ENCODE measurements around the gene BBS7. TPM values are rescaled to one million over a fixed set of nuclear protein-coding genes. Genes with fewer than 3 reads are reported as not detected.

The BBS7 gene
- total RNA-seq, 1 donor from 2014 or later: 20.4 TPM

GRCh38 chr4:121799208-121799823 lies 71.0 kb downstream of the BBS7 start:
- Mint-ChIP-seq H3K4me3 (ENCODE audit: unreplicated experiment) (no peak overlapping the region), H3K4me1 (ENCODE audit: unreplicated experiment) (peaks cover 15% of the 10 kb centered on the region), H3K27ac (ENCODE audit: unreplicated experiment) (no peak overlapping the region), H3K9me3 (ENCODE audit: unreplicated experiment) (no peaks in the 10 kb centered on the region), H3K27me3 (ENCODE audit: unreplicated experiment) (peaks cover 5% of the 10 kb centered on the region), H3K36me3 (ENCODE audit: low read depth, unreplicated experiment) (no peaks in the 10 kb centered on the region)
- DNase-seq (ENCODE audit: low spot score): no peak
- TF ChIP-seq CTCF (IDR thresholded peaks at IDR 0.05; ENCODE audit: unreplicated experiment): no peak

- Mint-ChIP-seq H3K4me3 (ENCODE audit: unreplicated experiment) (no peak overlapping the region), H3K36me3 (ENCODE audit: low read depth, unreplicated experiment) (no peaks in the 10 kb centered on the region), H3K9me3 (ENCODE audit: unreplicated experiment) (no peaks in the 10 kb centered on the region), H3K4me1 (ENCODE audit: unreplicated experiment) (peaks cover 9% of the 10 kb centered on the region), H3K27me3 (ENCODE audit: unreplicated experiment) (peaks cover 5% of the 10 kb centered on the region), H3K27ac (ENCODE audit: unreplicated experiment) (no peak overlapping the region)
- no peak for TF ChIP-seq CTCF (IDR thresholded peaks at IDR 0.05; ENCODE audit: unreplicated experiment)
- no peak for DNase-seq (ENCODE audit: low spot score)
Measured at GRCh38 chr4:121796283-121796682, 74.0 kb downstream of the BBS7 start.

- Mint-ChIP-seq H3K4me1 (ENCODE audit: unreplicated experiment) (no peaks in the 10 kb centered on the region), H3K4me3 (ENCODE audit: unreplicated experiment) (no peak overlapping the region), H3K27ac (ENCODE audit: unreplicated experiment) (no peak overlapping the region), H3K9me3 (ENCODE audit: unreplicated experiment) (no peaks in the 10 kb centered on the region), H3K36me3 (ENCODE audit: low read depth, unreplicated experiment) (no peaks in the 10 kb centered on the region), H3K27me3 (ENCODE audit: unreplicated experiment) (peaks cover 3% of the 10 kb centered on the region)
- TF ChIP-seq CTCF (IDR thresholded peaks at IDR 0.05; ENCODE audit: unreplicated experiment): no peak
- no peak for DNase-seq (ENCODE audit: low spot score)
Measured at GRCh38 chr4:121794505-121795188, 75.6 kb downstream of the BBS7 start.

- H3K4me3 Mint-ChIP-seq (ENCODE audit: unreplicated experiment): no peak overlapping the region
- no peak for DNase-seq (ENCODE audit: low spot score)
- no peak for TF ChIP-seq CTCF (IDR thresholded peaks at IDR 0.05; ENCODE audit: unreplicated experiment)
- H3K9me3 Mint-ChIP-seq (ENCODE audit: unreplicated experiment): no peaks in the 10 kb centered on the region
- H3K27me3 Mint-ChIP-seq (ENCODE audit: unreplicated experiment): peaks cover 3% of the 10 kb centered on the region
- no peaks in the 10 kb centered on the region for H3K36me3 Mint-ChIP-seq (ENCODE audit: low read depth, unreplicated experiment)
- peaks cover 6% of the 10 kb centered on the region for H3K4me1 Mint-ChIP-seq (ENCODE audit: unreplicated experiment)
- H3K27ac Mint-ChIP-seq (ENCODE audit: unreplicated experiment): no peak overlapping the region
Measured at GRCh38 chr4:121792966-121793365, 77.3 kb downstream of the BBS7 start.

- Mint-ChIP-seq H3K27ac (ENCODE audit: unreplicated experiment) (no peak overlapping the region), H3K36me3 (ENCODE audit: low read depth, unreplicated experiment) (no peaks in the 10 kb centered on the region)
- DNase-seq (ENCODE audit: low spot score): no peak
Measured at GRCh38 chr4:121791481-121791880, 78.8 kb downstream of the BBS7 start.

More at GRCh38 chr4:121791481-121791880, 78.8 kb downstream of the BBS7 start:
- H3K27me3 Mint-ChIP-seq (ENCODE audit: unreplicated experiment): peaks cover 3% of the 10 kb centered on the region
- TF ChIP-seq CTCF (IDR thresholded peaks at IDR 0.05; ENCODE audit: unreplicated experiment): no peak
- H3K4me1 Mint-ChIP-seq (ENCODE audit: unreplicated experiment): peaks cover 11% of the 10 kb centered on the region
- no peak overlapping the region for H3K4me3 Mint-ChIP-seq (ENCODE audit: unreplicated experiment)
- no peaks in the 10 kb centered on the region for H3K9me3 Mint-ChIP-seq (ENCODE audit: unreplicated experiment)
